ENCODE measurements around the gene KRTAP19-3. TPM values are rescaled to one million over a fixed set of nuclear protein-coding genes. Genes with fewer than 3 reads are reported as not detected.

Gene KRTAP19-3
- total RNA-seq, result not detected in 2 replicates

GRCh38 chr21:30491963-30492428 lies at the start of gene KRTAP19-3:
Gene KRTAP19-3 (minus strand): TSS chr21:30492013. CDS start chr21:30491957, 56 bp downstream.

GRCh38 chr21:30502041-30502440 lies 10.2 kb upstream of the KRTAP19-3 start, which contains the start of gene KRTAP19-5:
Gene KRTAP19-5 (minus strand): TSS chr21:30502141. CDS start chr21:30502090, 51 bp downstream.

GRCh38 chr21:30497065-30497464 lies 5.3 kb upstream of the KRTAP19-3 start, which contains the start of gene KRTAP19-4:
Gene KRTAP19-4 (minus strand): TSS chr21:30497165. CDS start chr21:30497110, 55 bp downstream.

GRCh38 chr21:30487336-30487735 lies 4.5 kb downstream of the KRTAP19-3 start, which contains the start of gene KRTAP19-2:
Gene KRTAP19-2 (minus strand): TSS chr21:30487436. CDS start chr21:30487348, 88 bp downstream.

GRCh38 chr21:30480145-30480544 lies 11.7 kb downstream of the KRTAP19-3 start, which contains the start of gene KRTAP19-1:
Gene KRTAP19-1 (minus strand): TSS chr21:30480367. CDS start chr21:30480317, 50 bp downstream.

Other genes starting within 250 kb of the KRTAP19-3 start
- gene KRTAP24-1, start 209.1 kb downstream of the KRTAP19-3 start, total RNA-seq, result not detected in 2 replicates
- gene KRTAP25-1, start 202.5 kb downstream of the KRTAP19-3 start, total RNA-seq, result not detected in 2 replicates
- not detected in 2 replicates for gene KRTAP26-1, start 171.7 kb downstream of the KRTAP19-3 start, total RNA-seq
- not detected in 2 replicates for gene KRTAP27-1, start 154.3 kb downstream of the KRTAP19-3 start, total RNA-seq
- gene KRTAP23-1, start 143.4 kb downstream of the KRTAP19-3 start, total RNA-seq, result not detected in 2 replicates
- gene KRTAP13-2, start 119.7 kb downstream of the KRTAP19-3 start, total RNA-seq, result not detected in 2 replicates
- gene KRTAP13-1, start 96.0 kb downstream of the KRTAP19-3 start, total RNA-seq, result not detected in 2 replicates
- gene KRTAP13-3, start 66.1 kb downstream of the KRTAP19-3 start, total RNA-seq, result not detected in 2 replicates
- not detected in 2 replicates for gene KRTAP13-4, start 61.8 kb downstream of the KRTAP19-3 start, total RNA-seq
- not detected in 2 replicates for gene KRTAP15-1, start 51.7 kb downstream of the KRTAP19-3 start, total RNA-seq
- gene KRTAP19-1, start 11.6 kb downstream of the KRTAP19-3 start, total RNA-seq, result not detected in 2 replicates
- not detected in 2 replicates for gene KRTAP19-2, start 4.6 kb downstream of the KRTAP19-3 start, total RNA-seq
- gene KRTAP19-4, start 5.2 kb upstream of the KRTAP19-3 start, total RNA-seq, result not detected in 2 replicates
- gene KRTAP19-5, start 10.1 kb upstream of the KRTAP19-3 start, total RNA-seq, result not detected in 2 replicates
- gene KRTAP19-6, start 49.9 kb upstream of the KRTAP19-3 start, total RNA-seq, result not detected in 2 replicates
- not detected in 2 replicates for gene KRTAP19-7, start 69.3 kb upstream of the KRTAP19-3 start, total RNA-seq
- gene KRTAP22-2, start 98.4 kb upstream of the KRTAP19-3 start, total RNA-seq, result not detected in 2 replicates
- not detected in 2 replicates for gene KRTAP6-3, start 100.4 kb upstream of the KRTAP19-3 start, total RNA-seq
- gene KRTAP6-2, start 106.9 kb upstream of the KRTAP19-3 start, total RNA-seq, result not detected in 2 replicates
- not detected in 2 replicates for gene KRTAP22-1, start 109.1 kb upstream of the KRTAP19-3 start, total RNA-seq
- not detected in 2 replicates for gene KRTAP6-1, start 121.9 kb upstream of the KRTAP19-3 start, total RNA-seq
- not detected in 2 replicates for gene KRTAP20-1, start 124.4 kb upstream of the KRTAP19-3 start, total RNA-seq
- not detected in 2 replicates for gene KRTAP20-4, start 128.6 kb upstream of the KRTAP19-3 start, total RNA-seq
- not detected in 2 replicates for gene KRTAP20-2, start 143.2 kb upstream of the KRTAP19-3 start, total RNA-seq
- gene KRTAP20-3, start 150.9 kb upstream of the KRTAP19-3 start, total RNA-seq, result not detected in 2 replicates
- gene KRTAP21-3, start 226.8 kb upstream of the KRTAP19-3 start, total RNA-seq, result not detected in 2 replicates

Data from regular cardiac myocyte (primary cell).